ENCODE results near the gene SPINK13.
"Not testable (repeated sequence)": the region's sequence is repeated elsewhere in the genome, so short reads cannot be mapped to it uniquely, and the experiment has no call there.

The SPINK13 gene

DNA sequence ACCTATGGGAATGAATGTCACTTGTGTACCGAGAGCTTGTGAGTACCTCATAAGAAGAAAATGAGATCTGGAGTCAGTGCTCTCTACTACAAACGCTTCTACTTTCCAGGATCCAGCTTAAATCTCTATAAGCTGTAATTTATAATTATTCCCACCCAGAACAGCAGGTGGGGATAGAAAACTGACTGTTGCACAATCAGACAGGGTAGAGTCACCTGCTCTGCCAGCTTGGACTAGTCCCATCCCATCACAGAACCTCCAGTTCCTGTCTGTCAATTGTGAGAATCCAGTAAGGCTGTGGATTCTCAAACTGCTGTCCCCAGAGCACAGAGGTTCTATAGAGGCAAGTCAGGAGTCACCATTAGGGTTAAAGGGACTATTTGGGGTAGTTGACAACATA, 45.6 kb downstream of the SPINK13 start:
- no peak for DNase-seq

GRCh38 chr5:148314731-148315130, 46.1 kb downstream of the SPINK13 start:
- no peak for DNase-seq

- not testable (repeated sequence) for DNase-seq
Observed at GRCh38 chr5:148320011-148320963, 51.7 kb downstream of the SPINK13 start.

GRCh38 chr5:148333262-148333849, 64.8 kb downstream of the SPINK13 start:
- DNase-seq = no peak

GRCh38 chr5:148335259-148335658, 66.7 kb downstream of the SPINK13 start, which contains the start of gene SPINK9:
SPINK9 (plus strand) TSS chr5:148335559; CDS start chr5:148335614, 55 bp downstream.
- DNase-seq = no peak
